CD4-positive, alpha-beta T cell (primary cell): Measurements from ENCODE around the gene ZNF655. TPM values are rescaled to one million over a fixed set of nuclear protein-coding genes. Genes with fewer than 3 reads are reported as not detected.
A peak's percentile ranks its signal among the peaks of the same experiment; 100 is the strongest.

Source experiments
- ATAC-seq: fragments of 200-7000 bp; cut with Tn5 transposase; one replicate; pipeline ENCODE4 v1.10.0; 2022; ENCODE audit warnings: mild to moderate bottlenecking; ENCODE audit not compliant: poor library complexity
- CTCF ChIA-PET: fragments of 350-600 bp; sonication (Branson Sonifier 250); formaldehyde crosslinking; loops from one replicate; lab custom pipeline; 2021; ENCODE audit warnings: antibody characterized with exemption, inconsistent platforms; lab: Charles Lee
- POLR2A ChIA-PET: fragments of 350-600 bp; sonication (Branson Sonifier 250); formaldehyde crosslinking; loops from one replicate; lab custom pipeline; 2021; ENCODE audit warnings: antibody characterized with exemption, inconsistent platforms; lab: Charles Lee
- DNase-seq, 14 experiments: peaks; one replicate each; pipeline ENCODE4 v3.0.0-alpha.2; 2013 to 2020; ENCODE audit warnings: mixed read lengths in 2 of 14
- H3K27ac ChIP-seq, 2 donors: one replicate each; pipeline versions ENCODE4 v1.5.1 to v1.7.0; 2013; ENCODE audit warnings: low read length in 2 of 2, low read depth in 1 of 2, mild to moderate bottlenecking in 1 of 2
- H3K27me3 ChIP-seq, 2 experiments: 1 replicate in 1 of 2; 2 replicates in 1 of 2; pipeline versions ENCODE4 v1.6.1 to v1.7.0; 2013; ENCODE audit warnings: low read length in 2 of 2, control low read depth in 1 of 2, mild to moderate bottlenecking in 1 of 2, moderate library complexity in 1 of 2; ENCODE audit not compliant: insufficient read depth in 2 of 2, control insufficient read depth in 1 of 2
- H3K36me3 ChIP-seq: one replicate; pipeline ENCODE4 v1.6.1; 2013; ENCODE audit warnings: low read length, control low read depth; ENCODE audit not compliant: insufficient read depth
- H3K4me1 ChIP-seq: one replicate; pipeline ENCODE4 v1.6.1; 2013; ENCODE audit warnings: low read length, control low read depth; ENCODE audit not compliant: insufficient read depth
- H3K4me3 ChIP-seq: one replicate; pipeline ENCODE4 v1.5.1; 2013; ENCODE audit warnings: mild to moderate bottlenecking, low read length, moderate library complexity
- H3K9me3 ChIP-seq, 2 experiments: 1 replicate in 1 of 2; 2 replicates in 1 of 2; pipeline versions ENCODE4 v1.6.1 to v1.7.0; 2013; ENCODE audit warnings: low read length in 2 of 2, mild to moderate bottlenecking in 2 of 2, control low read depth in 1 of 2, moderate library complexity in 1 of 2; ENCODE audit not compliant: control insufficient read depth in 1 of 2, insufficient read depth in 1 of 2
- H3K27ac Mint-ChIP-seq: one replicate; pipeline ENCODE4 v1.8.0; 2020; ENCODE audit warnings: mixed read lengths
- H3K27me3 Mint-ChIP-seq: one replicate; pipeline ENCODE4 v1.8.0; 2021; ENCODE audit warnings: mixed read lengths
- H3K36me3 Mint-ChIP-seq: one replicate; pipeline ENCODE4 v1.8.0; 2021; ENCODE audit warnings: low read depth, mixed read lengths
- H3K4me1 Mint-ChIP-seq: one replicate; pipeline ENCODE4 v1.8.0; 2021; ENCODE audit warnings: low read depth, mixed read lengths
- H3K4me3 Mint-ChIP-seq: one replicate; pipeline ENCODE4 v1.8.0; 2020; ENCODE audit warnings: mild to moderate bottlenecking, mixed read lengths
- H3K9me3 Mint-ChIP-seq: one replicate; pipeline ENCODE4 v1.8.0; 2020; ENCODE audit warnings: mixed read lengths
- CTCF ChIP-seq: fragments of 200-600 bp; IDR thresholded peaks from one replicate; pipeline ENCODE4 v1.8.0; 2022; ENCODE audit warnings: antibody characterized with exemption, mild to moderate bottlenecking
- intact Hi-C, 2 experiments: fragments of 100-400 bp; cut with DNase I in 1 of 2; cut with micrococcal nuclease in 1 of 2; formaldehyde crosslinking; loops; one replicate each; pipeline versions ENCODE4 v1.15.1 to v1.9.0; 2023 to 2025; cut with DNase I, micrococcal nuclease
- total RNA-seq, 174 experiments: library from RNA in 2 of 174; stranded (reverse) in 2 of 174; gene quantifications; one replicate each; pipeline ENCODE4 v1.2.3 and lab custom pipeline; 2021 to 2026

ZNF655 gene
- total RNA-seq, 2 experiments from 2014 or later, result 145 to 146 TPM

GRCh38 chr7:99621271-99621670 is 62.8 kb downstream of the ZNF655 start:
- TF ChIP-seq CTCF, result no peak
- H3K27ac ChIP-seq, result no peak overlapping the region
- H3K4me3 Mint-ChIP-seq, result no peak overlapping the region
- DNase-seq (no peak), ATAC-seq (no peak)
- ChIA-PET CTCF (no interaction called here), POLR2A (no interaction called here)
- no peak overlapping the region for H3K4me3 ChIP-seq
- intact Hi-C loops, result loop anchor here in 1 of 2 experiments (10.0 kb wide), 1 partner anchor 476 kb away; the partner anchor contains the start of gene SMURF1
- peaks cover 95% of the 10 kb centered on the region for H3K36me3 Mint-ChIP-seq
- H3K4me1 ChIP-seq, result peaks cover 55% of the 10 kb centered on the region
- peak overlapping the region; percentile 69 for H3K27ac Mint-ChIP-seq
- peaks cover 73% of the 10 kb centered on the region for H3K4me1 Mint-ChIP-seq
- H3K36me3 ChIP-seq, result peaks cover 66% of the 10 kb centered on the region
- H3K9me3 Mint-ChIP-seq, result no peaks in the 10 kb centered on the region
- no peaks in the 10 kb centered on the region for H3K27me3 ChIP-seq
- no peaks in the 10 kb centered on the region for H3K9me3 ChIP-seq
- no peaks in the 10 kb centered on the region for H3K27me3 Mint-ChIP-seq

- ATAC-seq (no peak), DNase-seq (no peak)
- H3K9me3 Mint-ChIP-seq, result no peaks in the 10 kb centered on the region
- Histone ChIP-seq H3K9me3 (no peaks in the 10 kb centered on the region), H3K4me3 (no peak overlapping the region), H3K27ac (no peak overlapping the region), H3K27me3 (no peaks in the 10 kb centered on the region), H3K4me1 (peaks cover 44% of the 10 kb centered on the region), H3K36me3 (peaks cover 79% of the 10 kb centered on the region)
- intact Hi-C loops, result loop anchor here in 1 of 2 experiments (10.0 kb wide), 1 partner anchor 478 kb away; the partner anchor contains the start of gene SMURF1
- ChIA-PET CTCF (no interaction called here), POLR2A (no interaction called here)
- H3K27ac Mint-ChIP-seq, result peak overlapping the region; percentile 92
- peak overlapping the region; percentile 15 for H3K4me3 Mint-ChIP-seq
- no peak for TF ChIP-seq CTCF
- peaks cover 94% of the 10 kb centered on the region for H3K36me3 Mint-ChIP-seq
- no peaks in the 10 kb centered on the region for H3K27me3 Mint-ChIP-seq
- H3K4me1 Mint-ChIP-seq, result peaks cover 67% of the 10 kb centered on the region
Measured at GRCh38 chr7:99622596-99622995, 64.2 kb downstream of the ZNF655 start.

GRCh38 chr7:99623091-99623693 is 64.8 kb downstream of the ZNF655 start:
- Histone ChIP-seq H3K36me3 (peaks cover 85% of the 10 kb centered on the region), H3K27me3 (no peaks in the 10 kb centered on the region), H3K4me3 (no peak overlapping the region), H3K4me1 (peaks cover 39% of the 10 kb centered on the region), H3K9me3 (no peaks in the 10 kb centered on the region), H3K27ac (peak overlapping the region; percentile 66 to 67)
- Mint-ChIP-seq H3K27me3 (no peaks in the 10 kb centered on the region), H3K4me3 (peak overlapping the region; percentile 85), H3K4me1 (peaks cover 61% of the 10 kb centered on the region), H3K27ac (peak overlapping the region; percentile 92), H3K9me3 (no peaks in the 10 kb centered on the region), H3K36me3 (peaks cover 93% of the 10 kb centered on the region)
- ChIA-PET POLR2A (interaction anchor here (1.6 to 1.8 kb wide), 3 partner anchors 70 to 124 kb away, joined by 7 to 11 read pairs (median 10); partner anchors contain the start of genes ZKSCAN5 and ZNF394), CTCF (no interaction called here)
- DNase-seq (peak in 2 of 14 experiments; percentile 40 to 41), ATAC-seq (no peak)
- intact Hi-C loops, result loop anchor here in 1 of 2 experiments (10.0 kb wide), 1 partner anchor 478 kb away; the partner anchor contains the start of gene SMURF1
- no peak for TF ChIP-seq CTCF
